HK-2 (cell line): ENCODE measurements around the gene SMARCC2.
"Not testable (repeated sequence)": the region's sequence is repeated elsewhere in the genome, so short reads cannot be mapped to it uniquely, and the experiment has no call there.

Source experiments
- DNase-seq: peaks from one replicate; pipeline ENCODE4 v3.0.0-alpha.2; 2018; ENCODE audit not compliant: unreplicated experiment

SMARCC2 gene

DNA sequence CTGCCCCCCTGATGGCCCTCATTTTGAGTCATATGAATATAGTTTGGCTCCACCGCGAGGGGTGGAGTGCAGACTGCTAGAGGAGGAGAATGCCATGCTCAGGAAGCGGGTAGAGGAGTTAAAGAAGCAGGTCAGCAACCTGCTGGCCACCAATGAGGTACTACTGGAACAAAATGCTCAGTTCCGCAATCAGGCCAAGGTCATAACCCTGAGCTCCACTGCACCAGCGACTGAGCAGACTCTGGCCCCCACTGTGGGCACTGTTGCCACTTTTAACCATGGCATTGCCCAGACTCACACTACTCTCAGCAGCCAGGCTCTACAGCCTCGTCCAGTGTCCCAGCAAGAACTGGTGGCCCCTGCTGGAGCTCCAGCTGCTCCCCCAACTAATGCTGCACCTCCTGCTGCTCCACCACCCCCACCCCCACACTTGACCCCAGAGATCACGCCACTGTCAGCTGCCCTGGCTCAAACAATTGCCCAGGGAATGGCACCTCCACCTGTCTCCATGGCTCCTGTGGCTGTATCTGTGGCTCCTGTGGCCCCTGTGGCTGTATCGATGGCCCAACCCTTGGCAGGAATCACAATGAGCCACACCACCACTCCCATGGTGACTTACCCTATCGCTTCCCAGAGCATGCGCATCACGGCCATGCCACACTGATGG lies 67.9 kb downstream of the SMARCC2 start:
- DNase-seq = no peak

DNA sequence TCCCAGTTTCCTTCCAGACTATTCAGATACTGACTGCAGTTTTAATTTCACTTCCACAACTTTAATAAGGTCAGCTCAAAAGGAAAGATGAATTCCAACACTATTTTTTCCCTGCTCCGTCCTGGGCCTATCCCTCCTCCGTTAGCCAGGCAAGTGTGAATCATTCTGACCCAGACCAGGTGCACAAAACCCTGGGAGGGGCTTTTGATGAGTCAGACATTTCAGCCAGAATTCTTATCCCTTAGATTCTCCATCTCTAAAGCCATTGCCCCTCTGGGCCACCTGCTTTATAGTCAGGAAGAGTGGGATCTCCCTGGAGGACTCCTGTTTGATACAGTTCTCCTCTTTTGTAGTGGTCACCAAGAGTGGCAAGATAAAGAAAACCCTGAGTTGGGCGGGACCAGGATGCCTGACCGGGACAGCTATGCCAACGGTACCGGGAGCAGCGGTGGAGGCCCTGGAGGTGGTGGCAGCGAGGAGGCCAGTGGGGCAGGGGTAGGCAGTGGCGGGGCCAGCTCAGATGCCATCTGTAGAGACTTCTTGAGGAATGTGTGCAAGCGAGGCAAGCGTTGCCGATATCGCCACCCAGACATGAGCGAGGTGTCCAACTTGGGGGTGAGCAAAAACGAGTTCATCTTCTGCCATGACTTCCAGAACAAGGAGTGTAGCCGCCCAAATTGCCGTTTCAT lies 69.0 kb downstream of the SMARCC2 start:
- DNase-seq = no peak

DNA sequence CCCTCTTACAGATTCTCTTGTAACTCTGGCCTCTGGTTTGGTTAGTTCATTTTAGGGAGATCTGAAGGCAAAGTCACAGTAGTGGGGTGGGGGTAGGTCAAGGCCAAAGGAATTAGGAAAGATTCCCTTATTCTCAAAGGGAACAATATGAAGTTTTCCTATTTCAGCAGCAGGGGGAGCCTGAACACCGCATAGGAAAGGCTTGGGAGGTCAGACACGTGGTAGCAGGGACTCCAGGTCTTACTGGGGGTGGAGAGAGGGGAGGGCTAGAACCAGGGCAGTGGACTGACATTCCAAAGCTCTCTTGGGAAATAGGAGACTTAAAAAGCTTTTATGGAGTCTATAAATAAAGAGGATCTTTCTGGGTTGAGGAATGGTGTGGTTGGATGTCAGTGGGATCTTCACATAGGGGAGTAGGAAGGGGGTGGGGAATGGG lies 69.9 kb downstream of the SMARCC2 start:
- DNase-seq = peak; percentile 76

DNA sequence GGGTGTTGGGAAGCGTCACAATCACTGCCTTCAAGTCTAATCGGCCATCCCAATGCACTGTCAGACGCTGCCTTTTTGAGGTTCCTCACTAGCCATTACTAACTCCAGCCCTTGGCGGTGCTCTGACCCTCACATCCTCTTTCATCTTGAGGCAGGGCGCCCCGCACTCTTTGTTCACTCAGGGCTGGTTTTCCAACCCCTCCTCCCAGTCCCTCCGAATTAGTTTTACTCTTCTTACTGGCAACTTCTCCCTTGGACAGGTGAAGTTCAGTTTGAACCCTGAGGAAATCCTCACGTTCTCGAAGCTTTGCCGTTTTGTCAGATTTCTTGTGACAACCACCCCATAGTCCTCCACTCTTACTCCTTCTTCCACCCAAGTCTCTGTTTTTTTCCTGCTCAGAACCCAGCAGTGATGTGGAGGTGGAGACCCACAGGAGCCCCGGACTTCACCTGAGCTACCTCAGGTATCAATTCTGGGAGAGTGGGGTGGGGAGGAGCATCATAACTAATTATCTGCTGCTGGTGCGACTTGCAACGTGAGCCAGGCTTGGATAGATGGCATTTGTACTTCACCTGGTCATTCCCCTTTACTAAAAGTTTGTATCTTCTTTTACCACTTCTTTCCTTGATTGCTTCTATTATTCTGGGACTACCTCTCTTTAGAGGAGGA lies 70.5 kb downstream of the SMARCC2 start:
- no peak for DNase-seq

DNA sequence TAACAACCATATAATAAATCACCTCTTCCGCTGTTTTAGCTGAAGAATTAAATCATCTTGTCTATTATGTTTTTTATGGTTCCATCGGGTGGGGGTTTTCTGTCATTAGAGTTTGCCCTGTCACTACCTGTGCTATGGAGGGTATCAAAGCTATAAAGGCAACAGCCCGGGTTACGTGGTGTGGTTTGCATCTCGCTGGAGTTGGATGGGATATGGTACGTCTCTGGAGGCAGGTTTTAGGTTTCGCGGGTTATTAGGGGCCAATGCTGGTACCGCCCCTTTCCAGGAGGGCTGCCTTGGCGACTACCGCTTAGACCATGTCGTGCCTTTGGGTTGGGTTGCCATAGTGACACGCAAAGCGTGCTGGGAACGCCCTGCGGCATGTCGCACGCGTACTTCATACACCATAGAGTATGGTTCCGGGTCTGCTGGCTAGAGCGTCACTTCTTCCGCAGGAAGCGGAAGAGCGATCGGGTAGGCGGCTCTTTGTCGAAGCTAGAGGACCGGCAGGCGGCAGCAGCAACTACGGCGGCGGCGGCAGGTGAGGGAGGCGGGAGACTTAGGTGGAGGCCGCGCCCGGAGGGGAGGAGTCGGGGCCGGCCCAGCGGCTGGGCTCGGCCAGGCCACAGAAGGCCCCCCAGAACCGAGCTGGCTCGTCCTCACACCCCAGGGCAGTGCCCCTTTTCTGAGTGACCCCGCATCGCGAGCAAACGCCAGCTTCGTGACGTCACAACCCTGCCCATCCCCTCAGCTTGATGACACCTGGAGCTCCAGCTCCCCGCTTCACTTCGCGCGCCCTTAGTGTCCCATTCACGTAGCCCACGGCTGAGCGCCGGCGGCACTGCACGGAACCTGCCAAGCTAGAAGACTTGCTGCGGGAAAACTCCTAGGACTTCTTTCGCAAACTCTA lies 71.2 kb downstream of the SMARCC2 start, which contains the start of gene ZC3H10:
Gene ZC3H10 (plus strand): TSS at position 489 of the 910 bp plus-strand sequence. CDS start 2,297 bp downstream, outside the sequence.
- peak; percentile 99 for DNase-seq

DNA sequence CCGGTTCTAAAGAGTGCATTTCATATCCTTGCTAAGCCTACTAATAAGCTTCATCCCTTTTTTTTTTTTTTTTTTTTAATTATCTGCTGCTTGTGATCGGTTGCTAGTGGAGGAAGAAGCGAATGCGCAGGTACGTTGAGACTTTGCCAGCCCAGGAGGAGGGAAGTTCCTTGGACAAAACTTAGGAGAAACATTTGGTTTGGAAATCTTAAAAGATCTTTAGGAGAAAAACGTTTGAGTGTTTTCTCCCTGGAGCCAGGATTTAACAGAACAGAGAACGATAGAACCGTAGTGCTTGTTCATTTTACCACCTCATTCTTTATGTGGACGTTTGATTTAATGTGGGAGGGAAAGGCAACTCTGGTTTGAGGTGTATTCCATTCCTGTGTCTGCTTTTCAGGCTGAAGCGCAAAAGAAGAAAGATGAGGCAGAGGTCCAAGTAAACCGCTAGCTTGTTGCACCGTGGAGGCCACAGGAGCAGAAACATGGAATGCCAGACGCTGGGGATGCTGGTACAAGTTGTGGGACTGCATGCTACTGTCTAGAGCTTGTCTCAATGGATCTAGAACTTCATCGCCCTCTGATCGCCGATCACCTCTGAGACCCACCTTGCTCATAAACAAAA lies 72.1 kb downstream of the SMARCC2 start:
- DNase-seq = not testable (repeated sequence)

DNA sequence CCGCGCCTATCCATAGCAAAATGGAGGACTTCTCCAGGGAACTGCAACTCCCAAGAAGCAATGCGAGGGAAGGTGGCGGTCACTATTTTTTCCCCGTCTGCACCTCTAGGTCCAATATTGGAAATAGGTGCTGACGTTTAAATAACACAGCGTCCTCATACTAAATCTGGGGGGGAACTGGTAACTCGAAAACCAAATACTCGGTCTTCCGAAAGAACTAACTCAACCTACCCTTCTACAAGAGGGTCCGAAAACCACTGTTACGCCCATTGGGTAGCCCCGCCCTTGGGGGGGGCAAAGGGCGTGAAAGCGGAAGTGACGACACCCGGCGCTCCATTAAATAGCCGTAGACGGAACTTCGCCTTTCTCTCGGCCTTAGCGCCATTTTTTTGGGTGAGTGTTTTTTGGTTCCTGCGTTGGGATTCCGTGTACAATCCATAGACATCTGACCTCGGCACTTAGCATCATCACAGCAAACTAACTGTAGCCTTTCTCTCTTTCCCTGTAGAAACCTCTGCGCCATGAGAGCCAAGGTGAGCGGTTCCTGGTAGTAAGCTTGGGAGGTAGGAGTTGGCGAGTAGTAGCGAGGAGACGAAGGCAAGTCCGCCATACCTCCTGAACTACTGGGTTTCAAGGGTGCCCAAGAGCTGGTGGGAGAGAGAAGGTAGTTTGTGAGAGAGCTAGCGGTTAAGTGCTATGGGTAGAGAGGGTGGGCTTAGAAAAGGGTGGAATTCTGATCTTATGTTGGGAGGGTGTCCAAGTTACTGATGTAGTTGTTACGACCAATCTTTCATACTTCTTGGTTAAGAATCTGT lies 72.8 kb downstream of the SMARCC2 start, which contains the start of gene RPL41:
Gene RPL41 (plus strand): TSS at position 367 of the 815 bp plus-strand sequence.
- DNase-seq = peak; percentile 92

DNA sequence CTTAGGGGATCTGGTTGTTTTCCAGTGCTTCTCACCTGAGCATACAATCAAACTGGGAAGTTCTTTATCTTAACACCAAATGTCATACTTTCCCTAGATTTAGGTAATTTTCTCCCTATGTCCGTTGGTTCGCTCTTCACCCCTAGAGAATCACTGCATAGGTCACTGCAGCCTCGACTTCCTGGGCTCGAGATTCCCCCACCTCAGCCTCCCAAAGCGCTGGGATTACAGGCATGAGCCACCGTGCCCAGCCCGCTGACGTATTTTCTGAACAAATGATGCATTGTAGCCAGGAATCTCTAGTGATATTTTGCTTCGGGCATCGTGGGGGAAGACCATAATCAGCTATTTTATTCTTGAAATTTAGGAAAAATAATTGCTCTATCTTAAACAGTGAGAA lies 74.0 kb downstream of the SMARCC2 start:
- DNase-seq = no peak

DNA sequence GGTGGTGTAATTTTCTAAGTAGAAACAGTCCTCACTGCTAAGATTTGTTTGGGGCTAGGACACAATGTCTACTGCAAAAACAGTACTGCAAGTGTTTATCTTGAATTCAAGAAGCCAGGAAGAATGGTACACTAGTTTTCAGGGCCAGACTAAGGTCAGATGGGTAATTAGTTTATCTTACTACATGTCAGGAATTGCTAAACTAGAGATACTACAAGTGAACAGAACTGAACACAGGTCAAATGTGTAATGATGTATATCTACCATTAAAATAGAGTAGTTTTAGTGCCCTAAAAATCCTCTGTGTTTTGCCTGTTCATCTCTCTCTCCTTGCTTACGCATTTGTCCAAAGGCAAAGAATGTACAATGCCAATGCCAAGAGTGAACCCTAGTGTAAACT lies 75.2 kb downstream of the SMARCC2 start:
- DNase-seq = no peak
